Measurements from ENCODE around the gene MT1E.
A peak's percentile ranks its signal among the peaks of the same experiment; 100 is the strongest.

Gene MT1E

DNA sequence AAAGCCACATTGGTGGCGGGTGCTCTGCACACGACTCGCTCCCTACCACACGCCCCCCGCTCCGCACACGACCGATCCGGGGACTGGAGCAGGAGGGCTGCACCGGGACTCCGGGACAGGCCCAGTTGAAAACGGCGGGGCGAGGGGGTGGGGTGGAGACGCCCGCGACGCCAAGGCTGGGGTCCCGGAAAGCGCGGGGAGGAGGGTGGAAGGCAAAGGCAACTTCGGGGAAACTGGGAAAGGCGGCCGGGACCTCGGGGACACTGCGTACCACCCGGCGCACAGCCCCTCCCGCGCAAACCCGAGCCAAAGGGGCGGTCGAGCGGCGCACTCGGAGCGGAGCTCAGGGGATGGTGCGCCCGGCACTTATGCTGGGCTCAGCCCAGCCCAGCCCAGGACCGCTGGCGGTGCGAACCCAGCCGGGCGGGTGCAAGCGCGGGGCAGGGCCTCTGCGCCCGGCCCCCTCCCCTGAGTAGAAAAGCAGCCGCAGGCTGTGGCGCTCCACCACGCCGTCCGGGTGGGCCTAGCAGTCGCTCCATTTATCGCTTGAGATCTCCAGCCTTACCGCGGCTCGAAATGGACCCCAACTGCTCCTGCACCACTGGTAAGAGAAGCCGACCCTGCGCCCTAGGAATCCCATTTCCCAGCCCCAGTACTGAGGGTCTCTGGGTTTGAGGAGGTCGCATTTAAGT is 6.7 kb downstream of the MT1E start, which contains the start of gene MT1M:
TSS of gene MT1M (plus strand) at position 504 of the 692 bp plus-strand sequence. CDS start at position 577, 73 bp downstream.
- TF ChIP-seq, protein P1, sequence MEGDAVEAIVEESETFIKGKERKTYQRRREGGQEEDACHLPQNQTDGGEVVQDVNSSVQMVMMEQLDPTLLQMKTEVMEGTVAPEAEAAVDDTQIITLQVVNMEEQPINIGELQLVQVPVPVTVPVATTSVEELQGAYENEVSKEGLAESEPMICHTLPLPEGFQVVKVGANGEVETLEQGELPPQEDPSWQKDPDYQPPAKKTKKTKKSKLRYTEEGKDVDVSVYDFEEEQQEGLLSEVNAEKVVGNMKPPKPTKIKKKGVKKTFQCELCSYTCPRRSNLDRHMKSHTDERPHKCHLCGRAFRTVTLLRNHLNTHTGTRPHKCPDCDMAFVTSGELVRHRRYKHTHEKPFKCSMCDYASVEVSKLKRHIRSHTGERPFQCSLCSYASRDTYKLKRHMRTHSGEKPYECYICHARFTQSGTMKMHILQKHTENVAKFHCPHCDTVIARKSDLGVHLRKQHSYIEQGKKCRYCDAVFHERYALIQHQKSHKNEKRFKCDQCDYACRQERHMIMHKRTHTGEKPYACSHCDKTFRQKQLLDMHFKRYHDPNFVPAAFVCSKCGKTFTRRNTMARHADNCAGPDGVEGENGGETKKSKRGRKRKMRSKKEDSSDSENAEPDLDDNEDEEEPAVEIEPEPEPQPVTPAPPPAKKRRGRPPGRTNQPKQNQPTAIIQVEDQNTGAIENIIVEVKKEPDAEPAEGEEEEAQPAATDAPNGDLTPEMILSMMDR (IDR thresholded peaks at IDR 0.05; ENCODE audit: insufficient read depth, low read depth, low read length, missing control alignments) = no peak
- DNase-seq (ENCODE audit: low read depth) = no peak
- H3K4me3 ChIP-seq (ENCODE audit: low read length) = peak within 1 kb of the TSS; percentile 30

- no peak for DNase-seq (ENCODE audit: low read depth)
- TF ChIP-seq, protein P1 (IDR thresholded peaks at IDR 0.05; ENCODE audit: insufficient read depth, low read depth, low read length, missing control alignments) = no peak
- no peak overlapping the region for H3K4me3 ChIP-seq (ENCODE audit: low read length)
These were observed 7.3 kb downstream of the MT1E start for GRCh38 chr16:56632848-56633365.

GRCh38 chr16:56633535-56633934 is 8.0 kb downstream of the MT1E start:
- TF ChIP-seq, protein P1 (IDR thresholded peaks at IDR 0.05; ENCODE audit: insufficient read depth, low read depth, low read length, missing control alignments) = no peak
- no peak for DNase-seq (ENCODE audit: low read depth)
- H3K4me3 ChIP-seq (ENCODE audit: low read length) = no peak overlapping the region

DNA sequence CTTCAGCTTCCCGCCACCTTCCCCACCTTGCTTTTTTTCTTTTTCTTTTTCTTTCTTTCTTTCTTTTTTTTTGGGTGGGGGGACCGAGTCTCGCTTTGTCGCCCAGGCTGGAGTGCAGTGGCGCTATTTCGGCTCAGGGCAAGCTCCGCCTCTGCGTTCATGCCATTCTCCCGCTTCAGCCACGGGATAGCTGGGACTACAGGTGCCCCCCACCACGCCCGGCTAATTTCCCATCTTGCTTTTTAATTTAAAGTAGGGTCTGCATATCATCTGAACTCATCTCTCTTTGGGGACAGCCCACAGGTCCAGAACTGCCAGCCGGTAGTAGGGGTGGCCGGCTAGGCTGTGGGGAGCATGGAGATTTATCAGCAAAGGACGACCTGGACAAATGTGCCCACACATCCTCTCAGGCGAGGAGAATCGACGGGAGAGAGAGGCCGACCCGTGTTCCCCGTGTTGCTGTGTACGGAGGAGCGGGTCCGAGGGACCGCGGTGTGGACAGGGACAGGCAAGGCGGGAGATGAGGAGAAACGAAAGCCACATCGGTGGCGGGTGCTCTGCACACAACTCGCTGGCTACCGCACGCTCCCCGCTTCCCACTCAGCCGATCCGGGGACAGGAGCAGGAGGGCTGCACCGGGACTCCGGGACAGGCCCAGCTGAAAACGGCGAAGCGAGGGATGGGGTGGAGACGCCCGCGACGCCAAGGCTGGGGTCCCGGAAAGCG is 9.3 kb downstream of the MT1E start:
- DNase-seq (ENCODE audit: low read depth) = no peak
- H3K4me3 ChIP-seq (ENCODE audit: low read length) = no peak overlapping the region
- TF ChIP-seq, protein P1 (IDR thresholded peaks at IDR 0.05; ENCODE audit: insufficient read depth, low read depth, low read length, missing control alignments) = no peak

GRCh38 chr16:56635441-56635967 is 9.9 kb downstream of the MT1E start:
- TF ChIP-seq, protein P1 (IDR thresholded peaks at IDR 0.05; ENCODE audit: insufficient read depth, low read depth, low read length, missing control alignments) = no peak
- H3K4me3 ChIP-seq (ENCODE audit: low read length) = no peak overlapping the region
- no peak for DNase-seq (ENCODE audit: low read depth)

GRCh38 chr16:56636616-56637413 is 11.2 kb downstream of the MT1E start:
- H3K4me3 ChIP-seq (ENCODE audit: low read length) = no peak overlapping the region
- no peak for DNase-seq (ENCODE audit: low read depth)
- TF ChIP-seq, protein P1 (IDR thresholded peaks at IDR 0.05; ENCODE audit: insufficient read depth, low read depth, low read length, missing control alignments) = no peak
